Measurements from ENCODE around the gene RIMKLB.

Gene RIMKLB

GRCh38 chr12:8667270-8667669 lies 30.5 kb upstream of the RIMKLB start:
- Histone ChIP-seq H3K36me3 (ENCODE audit: control insufficient read depth, insufficient read depth, low read length) (no peaks in the 10 kb centered on the region), H3K27ac (ENCODE audit: insufficient read depth, low read depth, low read length, poor library complexity, severe bottlenecking) (no peak overlapping the region), H3K4me3 (ENCODE audit: insufficient read depth, low read depth, low read length) (no peak overlapping the region), H3K9me3 (ENCODE audit: control insufficient read depth, low read length) (no peaks in the 10 kb centered on the region), H3K4me1 (ENCODE audit: control insufficient read depth, insufficient read depth, low read length) (peaks cover 6% of the 10 kb centered on the region), H3K27me3 (ENCODE audit: control insufficient read depth, insufficient read depth, low read length, poor library complexity, severe bottlenecking) (no peaks in the 10 kb centered on the region)
- WGBS, 2 experiments: 90 to 95% methylated on average over 1 of the region's 2 CpGs

DNA sequence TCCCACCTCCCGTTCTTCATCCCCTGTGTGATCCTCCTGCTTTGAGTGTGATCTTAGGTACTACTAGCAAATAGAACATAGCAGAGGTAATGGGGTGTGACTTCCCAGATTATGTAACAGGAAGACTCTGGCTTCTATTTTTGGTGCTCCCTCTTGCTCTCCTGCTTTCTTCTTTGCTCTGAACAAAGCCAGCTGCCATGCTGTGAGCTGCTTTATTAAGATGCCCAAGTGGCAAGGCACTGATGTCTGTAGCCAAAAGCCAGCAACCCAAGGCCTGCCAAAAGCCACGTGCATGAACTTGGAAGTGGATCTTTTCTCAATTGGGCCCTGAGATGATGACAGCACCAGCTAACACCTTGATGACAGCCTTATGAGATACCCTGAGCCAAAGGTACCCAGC lies 29.4 kb upstream of the RIMKLB start:
- WGBS, 2 experiments: 89% methylated on average over 2 of the region's 2 CpGs
- Histone ChIP-seq H3K27me3 (ENCODE audit: control insufficient read depth, insufficient read depth, low read length, poor library complexity, severe bottlenecking) (no peaks in the 10 kb centered on the region), H3K4me1 (ENCODE audit: control insufficient read depth, insufficient read depth, low read length) (no peaks in the 10 kb centered on the region), H3K9me3 (ENCODE audit: control insufficient read depth, low read length) (no peaks in the 10 kb centered on the region), H3K27ac (ENCODE audit: insufficient read depth, low read depth, low read length, poor library complexity, severe bottlenecking) (no peak overlapping the region), H3K4me3 (ENCODE audit: insufficient read depth, low read depth, low read length) (no peak overlapping the region), H3K36me3 (ENCODE audit: control insufficient read depth, insufficient read depth, low read length) (no peaks in the 10 kb centered on the region)

DNA sequence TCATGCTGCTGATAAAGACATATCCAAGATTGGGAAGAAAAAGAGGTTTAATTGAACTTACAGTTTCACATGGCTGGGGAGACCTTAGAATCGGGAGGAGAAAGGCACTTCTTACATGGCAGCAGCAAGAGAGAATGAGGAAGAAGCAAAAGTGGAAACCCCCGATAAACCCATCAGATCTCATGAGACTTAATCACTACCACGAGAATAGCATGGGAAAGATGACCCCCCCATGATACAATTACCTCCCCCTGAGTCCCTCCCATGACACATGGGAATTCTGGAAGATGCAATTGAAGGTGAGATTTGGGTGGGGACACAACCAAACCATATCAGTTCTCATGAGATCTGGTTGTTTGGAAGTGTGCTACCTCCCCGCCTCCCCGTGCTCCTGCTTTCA lies 25.4 kb upstream of the RIMKLB start:
- Histone ChIP-seq H3K4me3 (ENCODE audit: insufficient read depth, low read depth, low read length) (no peak overlapping the region), H3K9me3 (ENCODE audit: control insufficient read depth, low read length) (no peaks in the 10 kb centered on the region), H3K36me3 (ENCODE audit: control insufficient read depth, insufficient read depth, low read length) (no peaks in the 10 kb centered on the region), H3K27ac (ENCODE audit: insufficient read depth, low read depth, low read length, poor library complexity, severe bottlenecking) (no peak overlapping the region), H3K27me3 (ENCODE audit: control insufficient read depth, insufficient read depth, low read length, poor library complexity, severe bottlenecking) (no peaks in the 10 kb centered on the region), H3K4me1 (ENCODE audit: control insufficient read depth, insufficient read depth, low read length) (no peaks in the 10 kb centered on the region)
- 93 to 97% methylated on average over 4 to 5 of the region's 5 CpGs for WGBS, 2 experiments

- no peaks in the 10 kb centered on the region for H3K4me1 ChIP-seq (ENCODE audit: control insufficient read depth, insufficient read depth, low read length)
- H3K9me3 ChIP-seq (ENCODE audit: control insufficient read depth, low read length): no peaks in the 10 kb centered on the region
- H3K27ac ChIP-seq (ENCODE audit: insufficient read depth, low read depth, low read length, poor library complexity, severe bottlenecking): no peak overlapping the region
- H3K36me3 ChIP-seq (ENCODE audit: control insufficient read depth, insufficient read depth, low read length): no peaks in the 10 kb centered on the region
- H3K27me3 ChIP-seq (ENCODE audit: control insufficient read depth, insufficient read depth, low read length, poor library complexity, severe bottlenecking): no peaks in the 10 kb centered on the region
- no peak overlapping the region for H3K4me3 ChIP-seq (ENCODE audit: insufficient read depth, low read depth, low read length)
- WGBS, 2 experiments: 83 to 100% methylated on average over 1 to 3 of the region's 3 CpGs
Observed at GRCh38 chr12:8675591-8676036, 22.2 kb upstream of the RIMKLB start.

DNA sequence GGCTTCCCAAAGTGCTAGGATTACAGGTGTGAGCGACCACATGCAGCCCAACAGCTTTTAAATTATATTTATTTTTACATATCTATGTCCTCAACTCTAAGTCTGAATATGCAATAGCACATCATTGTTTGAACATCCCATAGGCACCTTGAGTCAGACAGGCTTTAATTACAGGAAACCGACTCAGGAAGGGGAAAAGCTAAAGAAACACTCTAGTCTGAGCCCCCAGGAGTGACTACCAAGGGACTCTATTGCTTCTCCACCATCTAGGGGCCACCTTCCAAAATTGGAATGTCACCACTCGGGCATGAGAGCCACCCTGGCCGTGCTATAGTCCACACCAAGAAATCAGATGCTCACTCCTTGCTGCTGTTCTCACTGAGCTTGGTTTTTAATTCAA lies 21.1 kb upstream of the RIMKLB start:
- no peaks in the 10 kb centered on the region for H3K36me3 ChIP-seq (ENCODE audit: control insufficient read depth, insufficient read depth, low read length)
- WGBS, 2 experiments: 89 to 92% methylated on average over 4 of the region's 4 CpGs
- no peaks in the 10 kb centered on the region for H3K27me3 ChIP-seq (ENCODE audit: control insufficient read depth, insufficient read depth, low read length, poor library complexity, severe bottlenecking)
- no peaks in the 10 kb centered on the region for H3K4me1 ChIP-seq (ENCODE audit: control insufficient read depth, insufficient read depth, low read length)
- H3K9me3 ChIP-seq (ENCODE audit: control insufficient read depth, low read length): no peaks in the 10 kb centered on the region
- H3K27ac ChIP-seq (ENCODE audit: insufficient read depth, low read depth, low read length, poor library complexity, severe bottlenecking): no peak overlapping the region
- no peak overlapping the region for H3K4me3 ChIP-seq (ENCODE audit: insufficient read depth, low read depth, low read length)

GRCh38 chr12:8677362-8677761 lies 20.4 kb upstream of the RIMKLB start:
- Histone ChIP-seq H3K4me1 (ENCODE audit: control insufficient read depth, insufficient read depth, low read length) (no peaks in the 10 kb centered on the region), H3K4me3 (ENCODE audit: insufficient read depth, low read depth, low read length) (no peak overlapping the region), H3K27me3 (ENCODE audit: control insufficient read depth, insufficient read depth, low read length, poor library complexity, severe bottlenecking) (no peaks in the 10 kb centered on the region), H3K36me3 (ENCODE audit: control insufficient read depth, insufficient read depth, low read length) (no peaks in the 10 kb centered on the region), H3K27ac (ENCODE audit: insufficient read depth, low read depth, low read length, poor library complexity, severe bottlenecking) (no peak overlapping the region), H3K9me3 (ENCODE audit: control insufficient read depth, low read length) (no peaks in the 10 kb centered on the region)
- WGBS, 2 experiments: 66 to 91% methylated on average over 3 of the region's 3 CpGs

DNA sequence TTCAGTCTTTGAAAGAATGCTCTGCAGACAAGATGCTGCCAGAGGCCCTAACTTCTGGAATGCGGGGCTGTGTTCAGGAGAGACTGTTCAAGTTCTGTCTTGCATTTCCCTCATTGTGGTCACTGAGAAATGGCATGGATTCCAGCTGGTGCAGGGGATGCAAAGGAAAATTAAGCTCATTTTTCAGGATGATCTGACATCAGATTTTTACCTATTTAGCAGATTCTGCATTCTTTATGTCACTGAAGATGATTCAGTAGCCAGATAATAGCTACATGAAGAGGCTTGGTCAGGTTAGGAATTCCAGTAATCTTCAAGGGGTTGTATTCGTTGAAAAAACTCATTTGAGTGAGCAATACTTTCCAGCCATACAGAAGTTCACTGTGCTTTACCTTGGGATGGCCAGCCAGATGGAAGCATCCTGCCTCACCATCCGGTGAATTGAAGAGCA lies 19.1 kb upstream of the RIMKLB start:
- H3K27me3 ChIP-seq (ENCODE audit: control insufficient read depth, insufficient read depth, low read length, poor library complexity, severe bottlenecking): no peaks in the 10 kb centered on the region
- 91 to 92% methylated on average over 3 of the region's 3 CpGs for WGBS, 2 experiments
- H3K4me3 ChIP-seq (ENCODE audit: insufficient read depth, low read depth, low read length): no peak overlapping the region
- no peaks in the 10 kb centered on the region for H3K36me3 ChIP-seq (ENCODE audit: control insufficient read depth, insufficient read depth, low read length)
- no peaks in the 10 kb centered on the region for H3K9me3 ChIP-seq (ENCODE audit: control insufficient read depth, low read length)
- H3K27ac ChIP-seq (ENCODE audit: insufficient read depth, low read depth, low read length, poor library complexity, severe bottlenecking): no peak overlapping the region
- no peaks in the 10 kb centered on the region for H3K4me1 ChIP-seq (ENCODE audit: control insufficient read depth, insufficient read depth, low read length)

- Histone ChIP-seq H3K36me3 (ENCODE audit: control insufficient read depth, insufficient read depth, low read length) (no peaks in the 10 kb centered on the region), H3K27me3 (ENCODE audit: control insufficient read depth, insufficient read depth, low read length, poor library complexity, severe bottlenecking) (no peaks in the 10 kb centered on the region), H3K27ac (ENCODE audit: insufficient read depth, low read depth, low read length, poor library complexity, severe bottlenecking) (no peak overlapping the region), H3K4me1 (ENCODE audit: control insufficient read depth, insufficient read depth, low read length) (no peaks in the 10 kb centered on the region), H3K4me3 (ENCODE audit: insufficient read depth, low read depth, low read length) (no peak overlapping the region), H3K9me3 (ENCODE audit: control insufficient read depth, low read length) (no peaks in the 10 kb centered on the region)
- WGBS, 2 experiments: 89 to 90% methylated on average over 9 of the region's 9 CpGs
Observed at GRCh38 chr12:8680533-8680932, 17.3 kb upstream of the RIMKLB start.

DNA sequence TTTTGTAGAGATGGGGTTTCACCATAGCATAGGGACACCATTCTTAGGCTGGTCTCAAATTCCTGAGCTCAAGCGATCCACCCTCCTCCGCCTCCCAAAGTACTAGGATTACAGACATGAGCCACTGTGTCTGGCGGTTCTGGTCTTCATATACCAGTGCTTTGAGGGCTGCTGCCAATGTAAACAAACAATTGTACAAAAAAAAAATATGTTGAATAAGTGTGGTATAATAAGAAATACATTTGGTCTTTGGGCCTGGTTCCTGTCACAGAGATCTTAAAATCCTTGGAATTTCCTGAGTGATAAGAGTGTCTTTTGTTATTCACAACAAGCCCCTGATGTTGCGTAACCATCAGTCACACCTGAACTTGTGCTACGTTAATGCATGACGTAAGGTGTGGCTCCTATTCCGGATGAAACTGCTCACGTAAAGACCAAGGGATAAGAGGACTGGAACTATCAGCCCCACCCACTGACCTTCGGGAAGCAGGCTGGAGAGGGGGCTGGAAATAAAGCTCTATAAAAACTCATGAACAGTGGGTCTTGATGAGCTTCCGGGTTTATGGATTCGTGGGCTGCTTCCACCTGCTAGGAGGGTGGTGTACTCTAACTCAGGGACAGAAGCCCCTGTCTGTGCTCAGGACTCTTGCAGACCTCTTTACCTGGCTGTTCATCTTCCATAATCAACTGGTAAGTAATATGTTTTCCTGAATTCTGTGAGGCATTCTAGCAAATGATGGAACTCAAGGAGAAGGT lies 16.5 kb upstream of the RIMKLB start:
- no peaks in the 10 kb centered on the region for H3K9me3 ChIP-seq (ENCODE audit: control insufficient read depth, low read length)
- no peak overlapping the region for H3K4me3 ChIP-seq (ENCODE audit: insufficient read depth, low read depth, low read length)
- no peak overlapping the region for H3K27ac ChIP-seq (ENCODE audit: insufficient read depth, low read depth, low read length, poor library complexity, severe bottlenecking)
- H3K27me3 ChIP-seq (ENCODE audit: control insufficient read depth, insufficient read depth, low read length, poor library complexity, severe bottlenecking): no peaks in the 10 kb centered on the region
- 74 to 76% methylated on average over 11 of the region's 11 CpGs for WGBS, 2 experiments
- H3K36me3 ChIP-seq (ENCODE audit: control insufficient read depth, insufficient read depth, low read length): no peaks in the 10 kb centered on the region
- H3K4me1 ChIP-seq (ENCODE audit: control insufficient read depth, insufficient read depth, low read length): no peaks in the 10 kb centered on the region

GRCh38 chr12:8685051-8685450 lies 12.7 kb upstream of the RIMKLB start:
- Histone ChIP-seq H3K27me3 (ENCODE audit: control insufficient read depth, insufficient read depth, low read length, poor library complexity, severe bottlenecking) (no peaks in the 10 kb centered on the region), H3K9me3 (ENCODE audit: control insufficient read depth, low read length) (no peaks in the 10 kb centered on the region), H3K27ac (ENCODE audit: insufficient read depth, low read depth, low read length, poor library complexity, severe bottlenecking) (no peak overlapping the region), H3K4me1 (ENCODE audit: control insufficient read depth, insufficient read depth, low read length) (peaks cover 6% of the 10 kb centered on the region), H3K36me3 (ENCODE audit: control insufficient read depth, insufficient read depth, low read length) (no peaks in the 10 kb centered on the region), H3K4me3 (ENCODE audit: insufficient read depth, low read depth, low read length) (no peak overlapping the region)
- WGBS, 2 experiments: 97 to 100% methylated on average over 1 to 2 of the region's 2 CpGs
